Endodermal cell (in vitro differentiated cells): ENCODE results near the gene NUTM2G. TPM values are rescaled to one million over a fixed set of nuclear protein-coding genes. Genes with fewer than 3 reads are reported as not detected.
A peak's percentile ranks its signal among the peaks of the same experiment; 100 is the strongest.
"Not testable (repeated sequence)": the region's sequence is repeated elsewhere in the genome, so short reads cannot be mapped to it uniquely, and the experiment has no call there.

Source experiments
- DNase-seq: peaks from one replicate; pipeline ENCODE4 v3.0.0-alpha.2; 2017
- H3K27ac ChIP-seq: 2 replicates; pipeline ENCODE4 v1.5.1; 2013; ENCODE audit warnings: mild to moderate bottlenecking, low read depth, low read length, moderate library complexity
- H3K27me3 ChIP-seq: 2 replicates; pipeline ENCODE4 v1.6.1; 2013; ENCODE audit warnings: mild to moderate bottlenecking, low read length, moderate library complexity; ENCODE audit not compliant: insufficient read depth, control insufficient read depth, poor library complexity, severe bottlenecking
- H3K36me3 ChIP-seq: 2 replicates; pipeline ENCODE4 v1.7.0; 2013; ENCODE audit warnings: mild to moderate bottlenecking, low read length, moderate library complexity; ENCODE audit not compliant: control insufficient read depth, insufficient read depth
- H3K4me1 ChIP-seq: one replicate; pipeline ENCODE4 v1.7.0; 2013; ENCODE audit warnings: low read length; ENCODE audit not compliant: control insufficient read depth, insufficient read depth
- H3K4me3 ChIP-seq: 2 replicates; pipeline ENCODE4 v1.5.1; 2013; ENCODE audit warnings: mild to moderate bottlenecking, low read length, moderate library complexity
- H3K9ac ChIP-seq: 2 replicates; pipeline ENCODE4 v1.6.1; 2013; ENCODE audit warnings: mild to moderate bottlenecking, low read length, moderate library complexity; ENCODE audit not compliant: poor library complexity, severe bottlenecking; ENCODE audit errors: extremely low read depth
- H3K9me3 ChIP-seq: 2 replicates; pipeline ENCODE4 v1.6.1; 2013; ENCODE audit warnings: mild to moderate bottlenecking, low read length, moderate library complexity; ENCODE audit not compliant: control insufficient read depth
- H3K27ac Mint-ChIP-seq: 2 replicates; pipeline ENCODE4 v1.8.0; 2020; ENCODE audit warnings: mixed read lengths
- H3K27me3 Mint-ChIP-seq: 2 replicates; pipeline ENCODE4 v1.8.0; 2021; ENCODE audit warnings: mild to moderate bottlenecking, mixed read lengths; ENCODE audit not compliant: insufficient read depth
- H3K36me3 Mint-ChIP-seq: 2 replicates; pipeline ENCODE4 v1.8.0; 2020; ENCODE audit warnings: low read depth, mixed read lengths
- H3K4me1 Mint-ChIP-seq: 2 replicates; pipeline ENCODE4 v1.8.0; 2020; ENCODE audit warnings: mixed read lengths
- H3K4me3 Mint-ChIP-seq: 2 replicates; pipeline ENCODE4 v1.8.0; 2020; ENCODE audit warnings: mild to moderate bottlenecking, moderate library complexity, mixed read lengths
- H3K9me3 Mint-ChIP-seq: 2 replicates; pipeline ENCODE4 v1.8.0; 2020; ENCODE audit warnings: mild to moderate bottlenecking, mixed read lengths
- WGBS, 2 experiments: methylation state at CpG; one replicate each; pipeline versions ENCODE4 v1.1.5 to v1.1.7; 2013; ENCODE audit warnings: missing lambda C conversion rate in 2 of 2, mixed read lengths in 1 of 2; ENCODE audit not compliant: insufficient coverage in 1 of 2, insufficient read length in 1 of 2; 5-methylcytosine and 5-hydroxymethylcytosine counted together
- total RNA-seq, 2 donors: library from RNA; stranded (reverse); fragmentation: NEBNext Ultra II Directional in 1 of 2; extraction: Animal tissue kit (Norgen Biotek cat#: 25700) in 1 of 2; gene quantifications; 2 replicates in 1 of 2; 3 replicates in 1 of 2; pipeline ENCODE4 v1.2.1, GENCODE V29; 2021
- TF ChIP-seq, protein P1 (sequence below): fragments of 200-600 bp; sonication (generic); conservative IDR thresholded peaks from 2 replicates; pipeline ENCODE4 v1.5.0; 2021; ENCODE audit warnings: antibody characterized with exemption, mild to moderate bottlenecking

The NUTM2G gene
- total RNA-seq, 2 donors from 2014 or later, result not detected

DNA sequence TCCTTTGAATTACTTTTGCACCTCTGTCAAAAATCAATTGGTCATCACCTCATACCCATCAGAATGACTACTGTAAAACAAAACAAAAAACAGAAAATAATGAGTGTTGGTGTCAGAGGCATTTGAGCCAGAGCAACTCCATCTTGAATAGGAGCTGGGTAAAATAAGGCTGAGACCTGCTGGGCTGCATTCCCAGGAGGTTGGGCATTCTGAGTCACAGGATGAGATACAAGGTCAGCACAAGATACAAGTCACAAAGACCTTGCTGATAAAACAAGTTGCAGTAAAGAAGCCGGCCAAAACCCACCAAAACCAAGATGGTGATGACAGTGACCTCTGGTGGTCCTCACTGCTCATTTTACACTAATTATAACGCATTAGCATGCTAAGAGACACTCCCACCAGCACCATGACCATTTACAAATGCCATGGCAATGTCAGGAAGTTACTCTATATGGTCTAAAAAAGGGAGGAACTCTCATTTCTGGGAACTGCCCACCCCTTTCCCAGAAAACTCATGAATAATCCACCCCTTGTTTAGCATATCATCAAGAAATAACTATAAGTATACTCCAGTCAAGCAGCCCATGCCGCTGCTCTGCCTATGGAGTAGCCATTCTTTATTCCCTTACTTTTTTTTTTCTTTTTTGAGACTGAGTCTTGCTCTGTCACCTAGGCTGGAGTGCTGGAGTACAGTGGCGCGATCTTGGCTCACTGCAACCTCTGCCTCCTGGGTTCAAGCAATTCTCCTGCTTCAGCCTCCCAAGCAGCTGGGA, 23.5 kb upstream of the NUTM2G start:
- not testable (repeated sequence) for H3K36me3 Mint-ChIP-seq, H3K4me1 Mint-ChIP-seq, H3K9me3 Mint-ChIP-seq, H3K4me3 ChIP-seq, H3K36me3 ChIP-seq, H3K4me1 ChIP-seq, H3K9ac ChIP-seq, H3K4me3 Mint-ChIP-seq, H3K27me3 ChIP-seq, H3K27ac ChIP-seq, H3K27ac Mint-ChIP-seq, H3K9me3 ChIP-seq, H3K27me3 Mint-ChIP-seq
- peak; percentile 38 for DNase-seq
- WGBS, 2 experiments, result no CpG with 5 or more reads among the region's 5 CpGs
- TF ChIP-seq, protein P1, sequence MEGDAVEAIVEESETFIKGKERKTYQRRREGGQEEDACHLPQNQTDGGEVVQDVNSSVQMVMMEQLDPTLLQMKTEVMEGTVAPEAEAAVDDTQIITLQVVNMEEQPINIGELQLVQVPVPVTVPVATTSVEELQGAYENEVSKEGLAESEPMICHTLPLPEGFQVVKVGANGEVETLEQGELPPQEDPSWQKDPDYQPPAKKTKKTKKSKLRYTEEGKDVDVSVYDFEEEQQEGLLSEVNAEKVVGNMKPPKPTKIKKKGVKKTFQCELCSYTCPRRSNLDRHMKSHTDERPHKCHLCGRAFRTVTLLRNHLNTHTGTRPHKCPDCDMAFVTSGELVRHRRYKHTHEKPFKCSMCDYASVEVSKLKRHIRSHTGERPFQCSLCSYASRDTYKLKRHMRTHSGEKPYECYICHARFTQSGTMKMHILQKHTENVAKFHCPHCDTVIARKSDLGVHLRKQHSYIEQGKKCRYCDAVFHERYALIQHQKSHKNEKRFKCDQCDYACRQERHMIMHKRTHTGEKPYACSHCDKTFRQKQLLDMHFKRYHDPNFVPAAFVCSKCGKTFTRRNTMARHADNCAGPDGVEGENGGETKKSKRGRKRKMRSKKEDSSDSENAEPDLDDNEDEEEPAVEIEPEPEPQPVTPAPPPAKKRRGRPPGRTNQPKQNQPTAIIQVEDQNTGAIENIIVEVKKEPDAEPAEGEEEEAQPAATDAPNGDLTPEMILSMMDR, result peak; percentile 25

DNA sequence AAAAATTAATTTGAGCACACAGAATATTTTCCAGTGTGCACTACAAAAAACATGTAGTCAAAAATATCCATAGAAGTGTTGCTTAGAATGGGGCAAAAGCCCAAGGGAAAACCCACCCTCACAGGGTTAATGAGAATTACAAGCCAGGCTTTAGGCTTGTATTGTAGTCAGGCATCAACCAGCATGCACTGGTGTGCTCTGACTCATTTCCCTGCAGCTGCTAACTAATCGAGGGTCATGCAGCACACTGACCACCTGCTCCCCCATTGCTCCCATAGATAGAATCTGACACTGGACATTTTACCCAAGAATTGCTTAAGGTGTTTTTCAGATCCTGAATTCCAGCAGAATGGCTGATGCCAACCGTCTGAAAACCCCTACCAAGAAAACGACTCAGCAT, 20.2 kb upstream of the NUTM2G start:
- H3K27me3 ChIP-seq, H3K9ac ChIP-seq, H3K4me3 ChIP-seq, H3K36me3 Mint-ChIP-seq, H3K36me3 ChIP-seq, H3K27me3 Mint-ChIP-seq, H3K4me1 Mint-ChIP-seq, DNase-seq, H3K27ac Mint-ChIP-seq, H3K9me3 ChIP-seq, H3K4me1 ChIP-seq, H3K27ac ChIP-seq, H3K9me3 Mint-ChIP-seq, H3K4me3 Mint-ChIP-seq: not testable (repeated sequence)
- WGBS, 2 experiments, result no CpG with 5 or more reads among the region's 3 CpGs

DNA sequence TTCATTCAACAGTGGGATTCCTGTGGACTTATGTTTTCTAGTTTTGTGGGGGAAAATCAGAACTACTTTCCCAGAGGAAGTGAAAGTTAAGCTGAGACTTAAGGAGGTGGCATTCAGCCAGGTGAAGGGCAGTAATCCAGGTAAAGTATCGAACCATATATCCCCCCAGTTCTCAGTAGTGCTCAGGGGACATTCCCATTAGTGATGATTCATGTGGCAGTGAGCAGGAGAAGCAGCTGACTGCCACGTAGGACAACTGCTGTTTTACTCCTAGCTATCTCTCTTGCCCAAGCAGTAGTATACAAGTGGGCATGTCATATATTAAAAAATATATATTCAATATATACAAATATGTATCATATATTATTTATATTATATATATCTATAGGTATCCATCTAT, 13.1 kb upstream of the NUTM2G start:
- not testable (repeated sequence) for H3K27ac ChIP-seq, H3K4me3 Mint-ChIP-seq, H3K27ac Mint-ChIP-seq, H3K36me3 ChIP-seq, H3K9me3 Mint-ChIP-seq, H3K9ac ChIP-seq, H3K4me1 Mint-ChIP-seq, H3K4me3 ChIP-seq, H3K36me3 Mint-ChIP-seq, DNase-seq, H3K27me3 Mint-ChIP-seq, H3K4me1 ChIP-seq, H3K9me3 ChIP-seq, H3K27me3 ChIP-seq
- no CpG with 5 or more reads among the region's 2 CpGs for WGBS, 2 experiments

DNA sequence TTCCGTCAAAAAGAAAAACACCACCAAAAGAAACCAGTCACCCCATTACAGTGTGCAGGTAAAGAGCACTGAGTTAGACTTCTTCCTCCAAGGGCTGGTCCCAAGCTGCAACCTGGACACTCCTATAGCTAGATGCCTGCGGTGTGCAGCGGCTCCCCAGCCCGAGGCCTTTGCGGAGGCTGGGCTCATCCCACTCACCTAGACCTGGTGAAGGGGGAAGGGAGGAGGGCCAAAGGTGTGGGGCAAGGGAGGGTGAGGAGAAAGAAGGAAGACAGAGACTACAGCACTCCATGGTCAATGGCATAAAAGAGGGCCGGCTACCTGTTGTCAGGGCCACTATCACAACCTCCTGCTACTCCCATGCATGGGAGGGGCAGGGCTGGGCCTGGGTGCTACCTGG, 12.1 kb upstream of the NUTM2G start:
- not testable (repeated sequence) for H3K36me3 Mint-ChIP-seq, H3K27ac Mint-ChIP-seq, H3K27me3 ChIP-seq, H3K27ac ChIP-seq, H3K4me1 Mint-ChIP-seq, H3K4me3 ChIP-seq, H3K9me3 Mint-ChIP-seq, H3K27me3 Mint-ChIP-seq, H3K9ac ChIP-seq, H3K9me3 ChIP-seq, H3K4me1 ChIP-seq, H3K4me3 Mint-ChIP-seq, H3K36me3 ChIP-seq
- peak; percentile 24 for DNase-seq
- 100% methylated on average over 1 of the region's 6 CpGs; no CpG with 5 or more reads in 1 of the 2 experiments for WGBS, 2 experiments

DNA sequence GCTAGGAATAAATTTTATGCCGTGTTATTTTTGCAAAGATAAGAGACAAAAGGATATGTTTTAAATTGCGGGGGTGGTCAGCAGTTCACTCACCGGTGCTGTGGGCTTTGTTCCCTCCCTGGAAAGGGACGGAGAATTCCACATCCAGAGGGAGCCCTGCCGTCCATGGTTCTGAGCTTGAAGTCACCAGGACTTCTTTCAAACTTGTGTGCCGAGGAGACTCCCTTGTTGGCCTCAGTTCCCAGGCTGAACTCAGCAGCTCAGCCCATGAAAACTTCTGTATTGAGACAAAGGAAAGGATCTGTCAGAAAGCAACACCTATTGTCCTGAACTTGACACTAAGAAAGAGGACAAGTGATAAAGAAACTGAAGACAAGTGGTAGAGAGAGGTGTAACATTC, 10.1 kb upstream of the NUTM2G start:
- peak overlapping the region; percentile 53 for H3K4me3 Mint-ChIP-seq
- WGBS, 2 experiments, result 17% methylated on average over 5 of the region's 6 CpGs; no CpG with 5 or more reads in 1 of the 2 experiments

DNA sequence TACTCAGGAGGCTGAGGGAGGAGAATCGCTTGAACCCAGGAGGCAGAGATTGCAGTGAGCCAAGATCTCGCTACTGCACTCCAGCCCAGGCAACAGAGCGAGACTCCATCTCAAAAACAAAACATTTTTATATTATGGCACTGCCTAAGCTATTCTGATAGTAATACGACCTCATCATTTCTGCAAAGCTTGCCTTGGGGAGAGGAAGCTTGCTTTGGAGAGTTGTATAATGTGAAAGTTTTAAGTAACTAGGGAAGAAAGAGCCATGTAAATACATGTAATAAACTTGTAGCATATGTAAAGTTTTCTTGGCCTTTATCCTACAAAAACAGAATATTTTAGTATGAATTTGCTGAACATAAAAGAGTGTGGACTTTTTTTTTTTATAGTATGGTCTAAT, 7.8 kb upstream of the NUTM2G start:
- not testable (repeated sequence) for H3K9ac ChIP-seq, H3K27ac ChIP-seq, H3K27ac Mint-ChIP-seq, H3K36me3 ChIP-seq, H3K27me3 Mint-ChIP-seq, H3K4me3 ChIP-seq, H3K27me3 ChIP-seq, H3K36me3 Mint-ChIP-seq, DNase-seq, H3K9me3 Mint-ChIP-seq, H3K4me1 ChIP-seq, H3K4me3 Mint-ChIP-seq, H3K4me1 Mint-ChIP-seq, H3K9me3 ChIP-seq
- WGBS, 2 experiments, result 80% methylated on average over 1 of the region's 4 CpGs; no CpG with 5 or more reads in 1 of the 2 experiments

More for the DNA sequence above, 10.1 kb upstream of the NUTM2G start:
- not testable (repeated sequence) for H3K36me3 ChIP-seq, H3K4me3 ChIP-seq, H3K4me1 ChIP-seq, H3K9me3 Mint-ChIP-seq, H3K9me3 ChIP-seq, H3K36me3 Mint-ChIP-seq, H3K27me3 ChIP-seq, H3K27me3 Mint-ChIP-seq, H3K4me1 Mint-ChIP-seq, H3K27ac ChIP-seq
- H3K9ac ChIP-seq, result peak overlapping the region; percentile 34
- DNase-seq, result peak; percentile 84
- peak overlapping the region; percentile 85 for H3K27ac Mint-ChIP-seq
